Subcutaneous adipose tissue (tissue), 4 donors: ENCODE data around the gene SP7. TPM values are rescaled to one million over a fixed set of nuclear protein-coding genes. Genes with fewer than 3 reads are reported as not detected.

ENCODE experiments used
- CTCF ChIP-seq: fragments of 450-650 bp; IDR thresholded peaks from one replicate; pipeline ENCODE4 v1.5.1; 2016; ENCODE audit warnings: low read depth, mild to moderate bottlenecking, control low read depth, antibody characterized with exemption, moderate library complexity
- total RNA-seq, 4 donors: library from RNA; depleted of rRNA; stranded (reverse); fragments of >200 nt; gene quantifications; one replicate each; pipeline ENCODE4 v1.1.0, GENCODE V29; 2016

The SP7 gene
- total RNA-seq, 4 donors from 2014 or later = not detected

GRCh38 chr12:53289891-53290290 lies 46.3 kb downstream of the SP7 start:
- no peak for TF ChIP-seq CTCF

DNA sequence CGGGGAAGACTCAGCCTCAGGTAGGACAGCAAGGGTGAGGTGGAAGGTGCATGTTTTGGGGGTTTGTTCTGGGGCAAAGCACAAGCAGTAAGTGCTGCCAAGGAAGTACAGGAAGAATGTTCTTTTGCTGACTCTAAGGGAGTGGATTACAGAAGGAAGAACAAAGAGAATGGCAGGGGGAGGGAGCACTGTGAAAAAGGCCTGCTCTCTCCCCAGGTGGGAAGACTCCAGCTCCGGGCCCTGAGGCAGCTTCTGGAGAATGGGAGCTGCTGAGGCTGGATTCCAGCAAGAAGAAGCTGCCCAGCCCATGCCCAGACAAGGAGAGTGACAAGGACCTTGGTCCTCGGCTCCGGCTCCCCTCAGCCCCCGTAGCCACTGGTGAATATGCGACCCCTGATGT lies 47.8 kb downstream of the SP7 start:
- no peak for TF ChIP-seq CTCF

DNA sequence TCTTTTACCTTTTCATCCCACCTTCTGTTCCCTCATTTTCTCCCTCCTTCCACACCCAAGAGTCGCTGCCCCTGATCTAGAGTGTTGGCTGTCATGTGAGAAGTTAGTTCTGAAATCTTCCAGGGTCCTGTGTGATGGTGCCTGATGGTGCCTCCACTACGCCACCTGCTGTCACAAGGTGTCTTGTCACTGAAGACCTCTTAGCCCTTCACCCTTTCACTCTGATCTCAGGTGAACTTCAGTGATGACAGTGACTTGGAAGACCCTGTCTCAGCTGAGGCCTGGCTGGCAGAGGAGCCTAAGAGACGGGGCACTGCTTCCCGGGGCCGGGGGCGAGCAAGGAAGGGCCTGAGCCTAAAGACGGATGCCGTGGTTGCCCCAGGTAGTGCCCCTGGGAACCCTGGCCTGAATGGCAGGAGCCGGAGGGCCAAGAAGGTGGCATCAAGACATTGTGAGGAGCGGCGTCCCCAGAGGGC lies 48.4 kb downstream of the SP7 start:
- TF ChIP-seq CTCF = no peak

DNA sequence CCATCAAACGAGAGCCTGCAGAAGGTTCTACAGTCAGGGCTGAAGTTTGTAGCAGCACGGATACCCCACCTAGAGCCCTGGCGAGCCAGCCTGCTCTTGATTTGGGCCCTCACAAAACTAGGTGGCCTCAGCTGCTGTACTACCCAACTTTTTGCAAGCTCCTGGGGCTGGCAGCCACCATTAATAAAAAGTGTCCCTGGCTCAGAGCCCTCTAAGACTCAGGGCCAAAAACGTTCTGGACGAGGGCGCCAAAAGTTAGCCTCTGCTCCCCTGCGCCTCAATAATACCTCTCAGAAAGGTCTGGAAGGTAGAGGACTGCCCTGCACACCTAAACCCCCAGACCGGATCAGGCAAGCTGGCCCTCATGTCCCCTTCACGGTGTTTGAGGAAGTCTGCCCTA lies 49.7 kb downstream of the SP7 start:
- no peak for TF ChIP-seq CTCF

- no peak for TF ChIP-seq CTCF
Measured at GRCh38 chr12:53279888-53280498, 56.2 kb downstream of the SP7 start.

DNA sequence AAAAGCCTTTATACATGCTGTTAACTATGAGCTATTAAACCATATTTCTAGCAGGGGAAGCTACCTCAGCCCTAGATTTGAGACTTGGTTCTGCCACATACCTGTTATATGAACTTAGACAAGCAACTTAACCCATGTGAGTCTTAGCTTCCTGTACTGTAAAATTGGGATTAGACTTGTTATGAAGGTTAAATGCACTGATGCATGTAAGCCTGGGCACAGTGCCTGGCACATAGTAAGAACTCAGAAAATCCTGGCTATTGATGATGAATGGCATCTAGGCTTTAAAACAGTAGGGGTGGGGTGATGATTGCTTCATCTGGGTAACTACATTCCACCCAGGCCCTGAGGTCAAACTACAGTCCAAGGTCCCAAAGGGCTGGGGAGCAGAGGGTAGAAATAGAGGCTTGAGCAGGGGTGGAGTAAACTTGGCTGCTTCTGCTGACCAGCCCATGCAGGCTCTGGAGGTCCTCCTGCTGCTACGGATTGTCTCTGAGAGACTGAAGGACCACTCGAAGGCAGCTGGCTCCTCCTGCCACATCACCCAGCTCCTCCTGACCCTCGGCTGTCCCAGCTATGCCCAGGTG lies 56.8 kb downstream of the SP7 start:
- TF ChIP-seq CTCF = no peak

- TF ChIP-seq CTCF = no peak
Measured at GRCh38 chr12:53277981-53278380, 58.2 kb downstream of the SP7 start.

Other genes starting within 250 kb of the SP7 start
- gene IGFBP6, start 238.7 kb downstream of the SP7 start, total RNA-seq = 1,000 to 10,000 TPM in 1 of 4 donors, 100 to 1,000 TPM in 3; 224 to 1,933 (median 278) TPM
- gene SOAT2, start 232.9 kb downstream of the SP7 start, total RNA-seq = under 1 TPM in 1 of 4 donors, not detected in 3; 0.38 TPM
- 10 to 100 TPM; 14.0 to 22.3 (median 17.7) TPM for gene ZNF740, start 155.6 kb downstream of the SP7 start, total RNA-seq
- gene CSAD, start 155.4 kb downstream of the SP7 start, total RNA-seq = 100 to 1,000 TPM in 2 of 4 donors, 10 to 100 TPM in 2; 63.7 to 215 (median 101) TPM
- 1 to 10 TPM in 3 of 4 donors, under 1 TPM in 1; 0.49 to 8.1 (median 3.0) TPM for gene ITGB7, start 129.1 kb downstream of the SP7 start, total RNA-seq
- 10 to 100 TPM in 3 of 4 donors, 1 to 10 TPM in 1; 4.2 to 14.1 (median 10.9) TPM for gene RARG, start 104.1 kb downstream of the SP7 start, total RNA-seq
- 1 to 10 TPM in 2 of 4 donors, under 1 TPM in 1, not detected in 1; 0.38 to 2.4 (median 2.0) TPM for gene ESPL1, start 68.1 kb downstream of the SP7 start, total RNA-seq
- 100 to 1,000 TPM; 523 to 856 (median 791) TPM for gene PFDN5, start 40.8 kb downstream of the SP7 start, total RNA-seq
- gene MYG1, start 36.7 kb downstream of the SP7 start, total RNA-seq = 10 to 100 TPM; 26.7 to 46.5 (median 40.7) TPM
- 10 to 100 TPM; 30.3 to 56.9 (median 35.0) TPM for gene AAAS, start 14.7 kb downstream of the SP7 start, total RNA-seq
- gene SP1, start 43.8 kb upstream of the SP7 start, total RNA-seq = 10 to 100 TPM; 53.0 to 81.8 (median 72.7) TPM
- under 1 TPM in 1 of 4 donors, not detected in 3; 0.22 TPM for gene AMHR2, start 87.5 kb upstream of the SP7 start, total RNA-seq
- 10 to 100 TPM; 57.7 to 83.1 (median 71.0) TPM for gene PRR13, start 105.4 kb upstream of the SP7 start, total RNA-seq
- 100 to 1,000 TPM; 622 to 768 (median 702) TPM for gene PCBP2, start 115.7 kb upstream of the SP7 start, total RNA-seq
- 10 to 100 TPM in 3 of 4 donors, 1 to 10 TPM in 1; 5.1 to 30.7 (median 24.6) TPM for gene MAP3K12, start 163.1 kb upstream of the SP7 start, total RNA-seq
- gene TARBP2, start 164.9 kb upstream of the SP7 start, total RNA-seq = 10 to 100 TPM; 16.0 to 27.1 (median 22.7) TPM
- gene NPFF, start 171.1 kb upstream of the SP7 start, total RNA-seq = not detected